ENCODE results near the gene MYH2. TPM values are rescaled to one million over a fixed set of nuclear protein-coding genes. Genes with fewer than 3 reads are reported as not detected.

MYH2 gene
- total and polyA plus RNA-seq, 2 donors (not counting 3 experiments of a cell fraction or from before 2014, with no cell fraction given): not detected

DNA sequence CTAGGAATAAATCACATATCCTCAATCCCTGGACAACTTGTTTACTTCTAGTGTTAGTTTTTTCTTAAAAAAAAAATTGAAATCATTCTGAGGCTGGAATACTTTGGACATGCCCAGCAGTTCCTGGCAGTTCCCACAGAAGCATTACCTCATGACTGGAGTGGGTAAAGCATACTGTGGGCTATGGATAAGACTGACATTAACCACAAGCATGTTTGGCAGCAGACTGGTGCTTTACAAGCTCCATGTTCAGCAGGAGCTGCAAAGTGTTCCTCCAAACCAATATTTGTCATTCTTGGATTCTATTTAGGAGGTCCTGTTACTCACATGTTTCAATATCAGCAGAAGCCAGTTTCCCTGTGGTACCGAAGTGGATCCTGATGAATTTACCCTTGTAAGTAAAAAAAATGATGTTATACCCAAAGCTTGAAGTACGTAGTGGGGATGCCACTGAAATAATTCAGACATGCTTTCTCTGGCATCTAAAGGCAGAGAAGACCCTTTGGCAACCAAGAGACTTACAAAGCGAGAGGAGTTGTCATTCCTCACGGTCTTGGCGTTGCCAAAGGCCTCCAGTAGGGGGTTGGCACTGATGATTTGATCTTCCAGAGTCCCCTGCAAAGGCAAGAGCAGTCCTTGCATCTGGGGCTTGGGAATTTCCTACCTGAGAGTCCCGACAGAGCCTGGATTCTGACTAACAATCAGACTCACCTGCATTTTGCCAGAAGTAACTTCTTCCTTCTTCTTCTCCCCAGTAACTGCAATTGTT is 36.0 kb downstream of the MYH2 start:
- Histone ChIP-seq H3K36me3 (ENCODE audit: control insufficient read depth in 2 of 2, extremely low read depth in 1 of 2, insufficient read depth in 2 of 2, low read length in 2 of 2) (no peaks in the 10 kb centered on the region), H2AFZ (ENCODE audit: low read depth, low read length) (no peak overlapping the region), H3K27ac (ENCODE audit: insufficient read depth, low read depth, low read length) (no peak overlapping the region), H3K9me3 (replicated peaks; ENCODE audit: control insufficient read depth, insufficient read depth, low read length) (no peaks in the 10 kb centered on the region), H3K9me1 (replicated peaks; ENCODE audit: control insufficient read depth, extremely low read depth, insufficient read depth, low read length) (no peaks in the 10 kb centered on the region), H3K4me1 (ENCODE audit: control insufficient read depth, extremely low read depth, insufficient read depth, low read length) (no peaks in the 10 kb centered on the region), H3K4me3 (replicated peaks in 1 of 3; ENCODE audit: insufficient read depth in 1 of 3, low read depth in 1 of 3, low read length in 3 of 3) (no peak overlapping the region), H4K20me1 (replicated peaks; ENCODE audit: control insufficient read depth, extremely low read depth, insufficient read depth, low read length) (no peaks in the 10 kb centered on the region), H3K27me3 (ENCODE audit: control insufficient read depth in 2 of 2, insufficient read depth in 2 of 2, low read length in 2 of 2) (no peaks in the 10 kb centered on the region), H3K9ac (replicated peaks; ENCODE audit: extremely low read depth, insufficient read depth, low read length) (no peak overlapping the region), H3K79me2 (ENCODE audit: control insufficient read depth, insufficient read depth, low read length) (no peaks in the 10 kb centered on the region), H3K4me2 (ENCODE audit: insufficient read depth, low read length) (no peak overlapping the region)
- POLR2A ChIA-PET: no interaction called here
- no TSS peak for BruUV-seq (replicated peaks)
- FAIRE-seq (no peak), DNase-seq (ENCODE audit: low read depth, low spot score) (no peak)
- intact Hi-C loops (cut with micrococcal nuclease) (no loop called here), dilution Hi-C loops (cut with MboI; ENCODE audit: extremely low pct_ligation_motif_present, low sequenced_read_pairs) (no loop called here)
- CTCF ChIA-PET: no interaction called here
- TF ChIP-seq FOS (IDR thresholded peaks at IDR 0.05; ENCODE audit: borderline replicate concordance, insufficient read depth, low read length) (no peak), POLR2A (IDR thresholded peaks at IDR 0.05; ENCODE audit: low read depth, low read length) (no peak), POLR2AphosphoS5 (IDR thresholded peaks at IDR 0.05; ENCODE audit: insufficient read depth, low read depth, low read length) (no peak), JUN (IDR thresholded peaks at IDR 0.05; ENCODE audit: borderline replicate concordance, insufficient read depth, insufficient read length, low read depth) (no peak), EZH2 (IDR thresholded peaks at IDR 0.05; ENCODE audit: borderline replicate concordance, low read depth, low read length, severe bottlenecking) (no peak), GATA2 (IDR thresholded peaks at IDR 0.05; ENCODE audit: insufficient read depth, insufficient read length, low read depth, low read length) (no peak), MYC (IDR thresholded peaks at IDR 0.05; ENCODE audit: low read depth, low read length) (no peak)
- TF ChIP-seq, protein P1, sequence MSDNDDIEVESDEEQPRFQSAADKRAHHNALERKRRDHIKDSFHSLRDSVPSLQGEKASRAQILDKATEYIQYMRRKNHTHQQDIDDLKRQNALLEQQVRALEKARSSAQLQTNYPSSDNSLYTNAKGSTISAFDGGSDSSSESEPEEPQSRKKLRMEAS (IDR thresholded peaks at IDR 0.05; ENCODE audit: insufficient read depth, insufficient read length): no peak
- TF ChIP-seq, protein P2, sequence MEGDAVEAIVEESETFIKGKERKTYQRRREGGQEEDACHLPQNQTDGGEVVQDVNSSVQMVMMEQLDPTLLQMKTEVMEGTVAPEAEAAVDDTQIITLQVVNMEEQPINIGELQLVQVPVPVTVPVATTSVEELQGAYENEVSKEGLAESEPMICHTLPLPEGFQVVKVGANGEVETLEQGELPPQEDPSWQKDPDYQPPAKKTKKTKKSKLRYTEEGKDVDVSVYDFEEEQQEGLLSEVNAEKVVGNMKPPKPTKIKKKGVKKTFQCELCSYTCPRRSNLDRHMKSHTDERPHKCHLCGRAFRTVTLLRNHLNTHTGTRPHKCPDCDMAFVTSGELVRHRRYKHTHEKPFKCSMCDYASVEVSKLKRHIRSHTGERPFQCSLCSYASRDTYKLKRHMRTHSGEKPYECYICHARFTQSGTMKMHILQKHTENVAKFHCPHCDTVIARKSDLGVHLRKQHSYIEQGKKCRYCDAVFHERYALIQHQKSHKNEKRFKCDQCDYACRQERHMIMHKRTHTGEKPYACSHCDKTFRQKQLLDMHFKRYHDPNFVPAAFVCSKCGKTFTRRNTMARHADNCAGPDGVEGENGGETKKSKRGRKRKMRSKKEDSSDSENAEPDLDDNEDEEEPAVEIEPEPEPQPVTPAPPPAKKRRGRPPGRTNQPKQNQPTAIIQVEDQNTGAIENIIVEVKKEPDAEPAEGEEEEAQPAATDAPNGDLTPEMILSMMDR (IDR thresholded peaks at IDR 0.05; ENCODE audit: extremely low read depth in 1 of 2, insufficient read depth in 1 of 2, low read depth in 1 of 2, low read length in 2 of 2): no peak
